Keratinocyte (primary cell): ENCODE measurements around the gene PLG. TPM values are rescaled to one million over a fixed set of nuclear protein-coding genes. Genes with fewer than 3 reads are reported as not detected.

Experiments used
- DNase-seq: peaks from one replicate; pipeline ENCODE4 v3.0.0-alpha.2; 2011; ENCODE audit warnings: low read depth, missing footprints, low spot score
- FAIRE-seq: peaks from 2 replicates; lab custom pipeline; 2011; peaks lifted over from hg19 to GRCh38; lab: Jason Lieb, UNC
- H2AFZ ChIP-seq: 2 replicates; pipeline ENCODE4 v1.6.0; 2012; ENCODE audit warnings: low read length, control low read depth, inconsistent platforms; ENCODE audit not compliant: control insufficient read depth
- H3K27ac ChIP-seq: 2 replicates; pipeline ENCODE4 v1.5.1; 2011; ENCODE audit warnings: low read length; ENCODE audit not compliant: control insufficient read depth, insufficient read depth
- H3K27me3 ChIP-seq: 3 replicates; pipeline ENCODE4 v1.6.0; 2011; ENCODE audit warnings: low read length; ENCODE audit not compliant: control insufficient read depth, insufficient read depth; ENCODE audit errors: extremely low read depth
- H3K36me3 ChIP-seq, 2 experiments: 2 replicates in 1 of 2; 3 replicates in 1 of 2; pipeline ENCODE4 v1.5.1; 2011; ENCODE audit warnings: low read length in 2 of 2, mild to moderate bottlenecking in 1 of 2; ENCODE audit not compliant: control insufficient read depth in 2 of 2, insufficient read depth in 2 of 2; ENCODE audit errors: extremely low read depth in 1 of 2
- H3K4me1 ChIP-seq: 3 replicates; pipeline ENCODE4 v1.5.1; 2011; ENCODE audit warnings: low read length; ENCODE audit not compliant: control insufficient read depth, insufficient read depth; ENCODE audit errors: extremely low read depth
- H3K4me2 ChIP-seq: 3 replicates; pipeline ENCODE4 v1.6.0; 2011; ENCODE audit warnings: low read depth, low read length; ENCODE audit not compliant: control insufficient read depth, insufficient read depth; ENCODE audit errors: extremely low read depth
- H3K4me3 ChIP-seq, 3 experiments: fragments of 200-600 bp in 1 of 3; sonication (generic) in 1 of 3; 2 replicates in 2 of 3; 3 replicates in 1 of 3; pipeline ENCODE4 v1.5.1; 2011 to 2016; ENCODE audit warnings: low read length in 3 of 3, mild to moderate bottlenecking in 3 of 3, control low read depth in 2 of 3, inconsistent platforms in 1 of 3, low read depth in 1 of 3, mixed read lengths in 1 of 3, mixed run types in 1 of 3, moderate library complexity in 1 of 3; ENCODE audit not compliant: control insufficient read depth in 2 of 3, insufficient read depth in 2 of 3; ENCODE audit errors: extremely low read depth in 1 of 3
- H3K79me2 ChIP-seq: 2 replicates; pipeline ENCODE4 v1.6.0; 2012; ENCODE audit warnings: low read length; ENCODE audit not compliant: control insufficient read depth, insufficient read depth
- H3K9ac ChIP-seq: 3 replicates; pipeline ENCODE4 v1.6.0; 2011; ENCODE audit warnings: low read length; ENCODE audit not compliant: control insufficient read depth, insufficient read depth; ENCODE audit errors: extremely low read depth
- H3K9me1 ChIP-seq: 3 replicates; pipeline ENCODE4 v1.6.0; 2011; ENCODE audit warnings: low read length; ENCODE audit not compliant: control insufficient read depth, insufficient read depth; ENCODE audit errors: extremely low read depth
- H3K9me3 ChIP-seq: 2 replicates; pipeline ENCODE4 v1.5.1; 2012; ENCODE audit warnings: low read depth, low read length; ENCODE audit not compliant: control insufficient read depth
- H4K20me1 ChIP-seq: 3 replicates; pipeline ENCODE4 v1.6.0; 2011; ENCODE audit warnings: low read length; ENCODE audit not compliant: control insufficient read depth, insufficient read depth; ENCODE audit errors: extremely low read depth
- EZH2 ChIP-seq: IDR thresholded peaks from one replicate; pipeline ENCODE4 v1.6.1; 2012; ENCODE audit warnings: inconsistent platforms, mild to moderate bottlenecking, low read length, moderate library complexity
- dilution Hi-C: fragments of 300-500 bp; cut with MboI; formaldehyde crosslinking; loops from one replicate; pipeline ENCODE4 v1.7.0; 2020; ENCODE audit warnings: low sequenced_read_pairs; ENCODE audit not compliant: extremely low pct_ligation_motif_present
- polyA plus RNA-seq, 5 experiments: library from polyadenylated mRNA; depleted of rRNA in 3 of 5; stranded (reverse) in 3 of 5; stranded (forward) in 1 of 5; unstranded in 1 of 5; fragments of >200 nt; gene quantifications; 1 replicate in 1 of 5; 2 replicates in 3 of 5; 3 replicates in 1 of 5; pipeline versions ENCODE4 v1.2.1 to v1.2.3, GENCODE V29; 2011 to 2012; ENCODE audit warnings: missing spikeins in 2 of 5, low read depth in 1 of 5, low replicate concordance in 1 of 5
- TF ChIP-seq, protein P1 (sequence below), 3 experiments: IDR thresholded peaks in 1 of 3; conservative IDR thresholded peaks in 1 of 3; optimal IDR thresholded peaks in 1 of 3; 2 replicates in 2 of 3; 3 replicates in 1 of 3; pipeline versions ENCODE3 to v1.5.1; 2011; ENCODE audit warnings: low read length in 3 of 3, mild to moderate bottlenecking in 3 of 3, moderate library complexity in 2 of 3, control low read depth in 1 of 3, inconsistent platforms in 1 of 3; ENCODE audit not compliant: insufficient read depth in 2 of 3; ENCODE audit errors: extremely low read depth in 1 of 3

PLG gene
- polyA plus RNA-seq, 1 donor (not counting 4 experiments of a cell fraction or from before 2014, with no cell fraction given): not detected

DNA sequence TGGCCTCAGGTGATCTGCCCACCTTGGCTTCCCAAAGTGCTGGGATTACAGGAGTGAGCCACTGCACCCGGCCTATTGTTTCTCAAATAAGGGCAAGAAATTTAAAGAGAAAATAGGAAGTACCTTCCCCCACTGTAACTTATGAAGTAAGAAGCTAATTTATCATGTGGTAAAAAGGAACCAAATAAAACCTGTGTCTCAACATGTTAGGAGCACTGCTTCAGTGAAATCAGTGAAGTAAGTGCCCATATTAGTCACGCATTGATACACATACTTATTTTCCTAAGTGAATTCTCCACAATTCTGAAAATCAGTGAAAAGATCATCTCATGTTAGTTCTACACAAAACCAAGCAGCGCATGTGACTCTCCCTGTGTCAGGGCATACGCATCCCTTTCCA lies 23.8 kb upstream of the PLG start:
- TF ChIP-seq, protein P1, sequence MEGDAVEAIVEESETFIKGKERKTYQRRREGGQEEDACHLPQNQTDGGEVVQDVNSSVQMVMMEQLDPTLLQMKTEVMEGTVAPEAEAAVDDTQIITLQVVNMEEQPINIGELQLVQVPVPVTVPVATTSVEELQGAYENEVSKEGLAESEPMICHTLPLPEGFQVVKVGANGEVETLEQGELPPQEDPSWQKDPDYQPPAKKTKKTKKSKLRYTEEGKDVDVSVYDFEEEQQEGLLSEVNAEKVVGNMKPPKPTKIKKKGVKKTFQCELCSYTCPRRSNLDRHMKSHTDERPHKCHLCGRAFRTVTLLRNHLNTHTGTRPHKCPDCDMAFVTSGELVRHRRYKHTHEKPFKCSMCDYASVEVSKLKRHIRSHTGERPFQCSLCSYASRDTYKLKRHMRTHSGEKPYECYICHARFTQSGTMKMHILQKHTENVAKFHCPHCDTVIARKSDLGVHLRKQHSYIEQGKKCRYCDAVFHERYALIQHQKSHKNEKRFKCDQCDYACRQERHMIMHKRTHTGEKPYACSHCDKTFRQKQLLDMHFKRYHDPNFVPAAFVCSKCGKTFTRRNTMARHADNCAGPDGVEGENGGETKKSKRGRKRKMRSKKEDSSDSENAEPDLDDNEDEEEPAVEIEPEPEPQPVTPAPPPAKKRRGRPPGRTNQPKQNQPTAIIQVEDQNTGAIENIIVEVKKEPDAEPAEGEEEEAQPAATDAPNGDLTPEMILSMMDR (optimal IDR thresholded peaks at IDR 0.05 in 1 of 3, IDR thresholded peaks at IDR 0.05 in 1 of 3, conservative IDR thresholded peaks at IDR 0.05 in 1 of 3; ENCODE audit: extremely low read depth in 1 of 3, insufficient read depth in 2 of 3, low read length in 3 of 3): no peak
- TF ChIP-seq EZH2: no peak
- Histone ChIP-seq H3K36me3 (no peaks in the 10 kb centered on the region), H3K4me3 (no peak overlapping the region), H3K27me3 (peaks cover 11% of the 10 kb centered on the region), H2AFZ (no peak overlapping the region), H3K79me2 (no peaks in the 10 kb centered on the region), H3K9me3 (no peaks in the 10 kb centered on the region), H3K4me2 (no peak overlapping the region), H4K20me1 (no peaks in the 10 kb centered on the region), H3K9ac (no peak overlapping the region), H3K27ac (no peak overlapping the region), H3K9me1 (no peaks in the 10 kb centered on the region), H3K4me1 (no peaks in the 10 kb centered on the region)
- DNase-seq (no peak), FAIRE-seq (no peak)
- dilution Hi-C loops: no loop called here

DNA sequence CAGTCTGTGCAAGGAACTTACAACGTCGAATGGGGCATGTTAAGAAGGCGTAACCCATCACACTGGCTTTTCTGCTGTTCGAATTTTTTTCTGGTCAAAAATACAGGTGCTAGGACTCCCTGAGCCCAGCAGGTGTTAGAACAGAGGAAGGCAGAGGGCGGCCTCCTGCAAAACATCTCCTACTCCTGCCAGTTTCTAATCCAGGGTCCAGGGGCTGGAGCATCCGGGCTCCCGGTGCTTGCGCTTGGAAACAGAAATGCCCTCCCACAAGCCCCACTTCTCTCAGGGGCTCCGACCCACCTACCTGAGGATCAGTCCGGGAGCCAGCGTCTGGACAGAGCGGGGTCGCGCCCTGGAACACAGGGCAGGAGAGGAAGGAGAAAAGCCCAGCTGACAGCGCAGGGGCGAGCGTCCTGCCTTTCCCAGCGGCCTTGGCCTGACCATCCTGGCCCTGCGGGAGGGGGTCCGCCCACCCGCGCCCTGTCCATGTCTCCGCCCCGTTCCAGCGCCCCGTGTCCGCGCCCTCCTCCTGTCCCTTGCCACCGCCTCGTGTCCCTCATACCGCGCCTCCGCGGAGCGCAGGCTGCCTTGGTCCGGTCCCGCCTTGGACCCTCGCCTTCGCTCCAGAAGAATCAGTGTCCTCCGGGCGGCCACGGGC lies 23.2 kb upstream of the PLG start:
- peak overlapping the region; percentile 12 for H2AFZ ChIP-seq
- no peaks in the 10 kb centered on the region for H3K4me1 ChIP-seq
- H3K27ac ChIP-seq: no peak overlapping the region
- H3K4me3 ChIP-seq: peak overlapping the region in 1 of 3 experiments; percentile 20
- dilution Hi-C loops: no loop called here
- H3K79me2 ChIP-seq: no peaks in the 10 kb centered on the region
- no peaks in the 10 kb centered on the region for H3K9me3 ChIP-seq
- no peak overlapping the region for H3K9ac ChIP-seq
- no peaks in the 10 kb centered on the region for H3K9me1 ChIP-seq
- H3K27me3 ChIP-seq: peaks cover 11% of the 10 kb centered on the region
- no peaks in the 10 kb centered on the region for H3K36me3 ChIP-seq
- FAIRE-seq: no peak
- no peak overlapping the region for H3K4me2 ChIP-seq
- no peak for DNase-seq
- TF ChIP-seq, protein P1 (optimal IDR thresholded peaks at IDR 0.05 in 1 of 3, IDR thresholded peaks at IDR 0.05 in 1 of 3, conservative IDR thresholded peaks at IDR 0.05 in 1 of 3; ENCODE audit: extremely low read depth in 1 of 3, insufficient read depth in 2 of 3, low read length in 3 of 3): no peak
- TF ChIP-seq EZH2: no peak
- H4K20me1 ChIP-seq: no peaks in the 10 kb centered on the region
